HG03139 (cell line): ENCODE measurements around the gene FHL2.

Experiments
- ATAC-seq: cut with Tn5 transposase; IDR thresholded peaks from one replicate; pipeline ENCODE4 v1.9.1; 2021; ENCODE audit not compliant: unreplicated experiment

Gene FHL2

GRCh38 chr2:105379741-105380186 is 19.1 kb downstream of the FHL2 start:
- ATAC-seq: no peak

GRCh38 chr2:105378921-105379383 is 19.9 kb downstream of the FHL2 start:
- no peak for ATAC-seq

GRCh38 chr2:105378276-105378840 is 20.5 kb downstream of the FHL2 start:
- no peak for ATAC-seq

- ATAC-seq: no peak
These were observed 21.0 kb downstream of the FHL2 start for GRCh38 chr2:105377871-105378270.

GRCh38 chr2:105376789-105377240 is 22.0 kb downstream of the FHL2 start:
- ATAC-seq: no peak

GRCh38 chr2:105376010-105376409 is 22.8 kb downstream of the FHL2 start:
- no peak for ATAC-seq

- ATAC-seq: no peak
These were observed 23.8 kb downstream of the FHL2 start for GRCh38 chr2:105375001-105375561.

GRCh38 chr2:105373895-105374401 is 24.9 kb downstream of the FHL2 start:
- ATAC-seq: peak; percentile 55

GRCh38 chr2:105373344-105373781 is 25.5 kb downstream of the FHL2 start:
- ATAC-seq: no peak

- no peak for ATAC-seq
These were observed 27.0 kb downstream of the FHL2 start for GRCh38 chr2:105371810-105372209.

- ATAC-seq: no peak
These were observed 27.7 kb downstream of the FHL2 start for GRCh38 chr2:105371156-105371555.

GRCh38 chr2:105369777-105370690 is 28.8 kb downstream of the FHL2 start:
- peak; percentile 96 for ATAC-seq

GRCh38 chr2:105368759-105369408 is 30.0 kb downstream of the FHL2 start:
- no peak for ATAC-seq

GRCh38 chr2:105365206-105365605 is 33.6 kb downstream of the FHL2 start:
- ATAC-seq: no peak

GRCh38 chr2:105364436-105365139 is 34.3 kb downstream of the FHL2 start:
- ATAC-seq: no peak

- ATAC-seq: no peak
These were observed 35.8 kb downstream of the FHL2 start for GRCh38 chr2:105362862-105363591.

- no peak for ATAC-seq
These were observed 37.6 kb downstream of the FHL2 start for GRCh38 chr2:105361102-105361889.

- no peak for ATAC-seq
These were observed 40.3 kb downstream of the FHL2 start for GRCh38 chr2:105358593-105358992.

GRCh38 chr2:105357122-105357521 is 41.7 kb downstream of the FHL2 start:
- no peak for ATAC-seq
